Neural progenitor cell (in vitro differentiated cells): ENCODE results near the gene KCTD15.

ENCODE experiments used
- CTCF ChIP-seq: fragments of 200-600 bp; sonication (generic); IDR thresholded peaks from 2 replicates; pipeline ENCODE4 v1.5.1; 2017; ENCODE audit warnings: antibody characterized with exemption, mild to moderate bottlenecking
- EZH2 ChIP-seq: fragments of 200-600 bp; sonication (generic); IDR thresholded peaks from 2 replicates; pipeline ENCODE4 v1.6.1; 2017; ENCODE audit warnings: antibody characterized with exemption, mild to moderate bottlenecking, moderate library complexity

GRCh38 chr19:33849551-33850147, 53.0 kb downstream of the KCTD15 start:
- TF ChIP-seq EZH2 (no peak), CTCF (no peak)
